HL-60/S4 treated with phorbol 12-myristate 13-acetate at 8.2 ng/mL for 4 days and 3 days (cell line): Measurements from ENCODE around the gene ATG14.
"Not testable (repeated sequence)": the region's sequence is repeated elsewhere in the genome, so short reads cannot be mapped to it uniquely, and the experiment has no call there.

Experiments
- in situ Hi-C: fragments of 300-500 bp; cut with MboI; formaldehyde crosslinking; loops from 2 replicates; pipeline ENCODE4 v1.15.0; 2022; ENCODE audit warnings: low sequenced_read_pairs

ATG14 gene

GRCh38 chr14:55433880-55434804, 22.5 kb upstream of the ATG14 start:
- in situ Hi-C loops, result no loop called here

GRCh38 chr14:55432628-55433027, 21.0 kb upstream of the ATG14 start:
- in situ Hi-C loops, result no loop called here

- in situ Hi-C loops, result no loop called here
Measured at GRCh38 chr14:55430024-55430690, 18.5 kb upstream of the ATG14 start.

- in situ Hi-C loops, result no loop called here
Measured at GRCh38 chr14:55427439-55427838, 15.8 kb upstream of the ATG14 start.

GRCh38 chr14:55426891-55427290, 15.3 kb upstream of the ATG14 start:
- in situ Hi-C loops, result no loop called here

- in situ Hi-C loops, result no loop called here
Measured at GRCh38 chr14:55425091-55425490, 13.5 kb upstream of the ATG14 start.

- in situ Hi-C loops, result no loop called here
Measured at GRCh38 chr14:55423969-55424368, 12.3 kb upstream of the ATG14 start.

GRCh38 chr14:55422338-55422737, 10.7 kb upstream of the ATG14 start:
- in situ Hi-C loops, result not testable (repeated sequence)

- in situ Hi-C loops, result no loop called here
Measured at GRCh38 chr14:55419663-55420062, 8.0 kb upstream of the ATG14 start.

GRCh38 chr14:55418411-55418810, 6.8 kb upstream of the ATG14 start:
- in situ Hi-C loops, result no loop called here

- in situ Hi-C loops, result no loop called here
Measured at GRCh38 chr14:55417955-55418354, 6.3 kb upstream of the ATG14 start.

GRCh38 chr14:55416866-55417265, 5.2 kb upstream of the ATG14 start:
- in situ Hi-C loops, result no loop called here

- in situ Hi-C loops, result no loop called here
Measured at GRCh38 chr14:55414551-55414950, 2.9 kb upstream of the ATG14 start.

- in situ Hi-C loops, result no loop called here
Measured at GRCh38 chr14:55412676-55413075, 1.0 kb upstream of the ATG14 start.

GRCh38 chr14:55410876-55411275, 754 bp downstream of the ATG14 start:
- in situ Hi-C loops, result no loop called here

- in situ Hi-C loops, result no loop called here
Measured at GRCh38 chr14:55404173-55404854, 7.3 kb downstream of the ATG14 start.

- in situ Hi-C loops, result no loop called here
Measured at GRCh38 chr14:55401751-55402150, 9.9 kb downstream of the ATG14 start.

- in situ Hi-C loops, result no loop called here
Measured at GRCh38 chr14:55399852-55400251, 11.8 kb downstream of the ATG14 start.

GRCh38 chr14:55399183-55399582, 12.4 kb downstream of the ATG14 start:
- in situ Hi-C loops, result no loop called here

GRCh38 chr14:55398679-55399078, 13.0 kb downstream of the ATG14 start:
- in situ Hi-C loops, result no loop called here

- in situ Hi-C loops, result no loop called here
Measured at GRCh38 chr14:55389330-55389729, 22.3 kb downstream of the ATG14 start.

- in situ Hi-C loops, result no loop called here
Measured at GRCh38 chr14:55388160-55388559, 23.5 kb downstream of the ATG14 start.
